Muscle layer of duodenum (tissue), 2 donors: ENCODE measurements around the gene ADGRB2.
A peak's percentile ranks its signal among the peaks of the same experiment; 100 is the strongest.

Source experiments
- H3K27ac ChIP-seq: one replicate; pipeline ENCODE4 v1.7.0; 2013; ENCODE audit warnings: mild to moderate bottlenecking, low read length
- H3K27me3 ChIP-seq: one replicate; pipeline ENCODE4 v1.7.0; 2013; ENCODE audit warnings: low read depth, mild to moderate bottlenecking, control low read depth, low read length
- H3K36me3 ChIP-seq, 2 donors: one replicate each; pipeline ENCODE4 v1.7.0; 2013; ENCODE audit warnings: low read length in 2 of 2, control low read depth in 1 of 2, mild to moderate bottlenecking in 1 of 2; ENCODE audit not compliant: insufficient read depth in 2 of 2, control insufficient read depth in 1 of 2
- H3K4me1 ChIP-seq, 2 donors: one replicate each; pipeline ENCODE4 v1.7.0; 2013; ENCODE audit warnings: low read length in 2 of 2, mild to moderate bottlenecking in 2 of 2, control low read depth in 1 of 2, moderate library complexity in 1 of 2; ENCODE audit not compliant: insufficient read depth in 2 of 2, control insufficient read depth in 1 of 2
- H3K4me3 ChIP-seq, 2 donors: one replicate each; pipeline ENCODE4 v1.7.0; 2013; ENCODE audit warnings: low read length in 2 of 2, low read depth in 1 of 2, mild to moderate bottlenecking in 1 of 2
- H3K9me3 ChIP-seq, 2 donors: one replicate each; pipeline ENCODE4 v1.7.0; 2013; ENCODE audit warnings: low read length in 2 of 2, control low read depth in 1 of 2, mild to moderate bottlenecking in 1 of 2; ENCODE audit not compliant: control insufficient read depth in 1 of 2
- donor health status: healthy.

The ADGRB2 gene

GRCh38 chr1:31768939-31769704 is 5.0 kb upstream of the ADGRB2 start:
- Histone ChIP-seq H3K4me3 (no peak overlapping the region), H3K9me3 (no peaks in the 10 kb centered on the region), H3K27me3 (peaks cover 43% of the 10 kb centered on the region), H3K36me3 (no peaks in the 10 kb centered on the region), H3K4me1 (peaks cover 6 to 31% of the 10 kb centered on the region in 2 donors), H3K27ac (no peak overlapping the region)

- peaks cover 37% of the 10 kb centered on the region for H3K27me3 ChIP-seq
- no peaks in the 10 kb centered on the region for H3K9me3 ChIP-seq
- H3K4me3 ChIP-seq: no peak overlapping the region
- peaks cover 6 to 34% of the 10 kb centered on the region in 2 donors for H3K4me1 ChIP-seq
- H3K27ac ChIP-seq: no peak overlapping the region
- H3K36me3 ChIP-seq: no peaks in the 10 kb centered on the region
These were observed 4.3 kb upstream of the ADGRB2 start for GRCh38 chr1:31768407-31768907.

- H3K27me3 ChIP-seq: peaks cover 34% of the 10 kb centered on the region
- no peak overlapping the region for H3K4me3 ChIP-seq
These were observed 3.1 kb upstream of the ADGRB2 start for GRCh38 chr1:31767225-31767624.

GRCh38 chr1:31765516-31765915 is 1.4 kb upstream of the ADGRB2 start:
- no peaks in the 10 kb centered on the region for H3K9me3 ChIP-seq
- peaks cover 8 to 46% of the 10 kb centered on the region in 2 donors for H3K4me1 ChIP-seq
- no peaks in the 10 kb centered on the region for H3K36me3 ChIP-seq
- no peak overlapping the region for H3K27ac ChIP-seq
- H3K4me3 ChIP-seq: no peak overlapping the region
- H3K27me3 ChIP-seq: peaks cover 31% of the 10 kb centered on the region

More at GRCh38 chr1:31767225-31767624, 3.1 kb upstream of the ADGRB2 start:
- no peak overlapping the region for H3K27ac ChIP-seq
- H3K36me3 ChIP-seq: no peaks in the 10 kb centered on the region
- peaks cover 8 to 36% of the 10 kb centered on the region in 2 donors for H3K4me1 ChIP-seq
- H3K9me3 ChIP-seq: no peaks in the 10 kb centered on the region

- no peak overlapping the region for H3K4me3 ChIP-seq
- no peaks in the 10 kb centered on the region for H3K36me3 ChIP-seq
- no peaks in the 10 kb centered on the region for H3K9me3 ChIP-seq
- H3K27ac ChIP-seq: no peak overlapping the region
- H3K27me3 ChIP-seq: peaks cover 34% of the 10 kb centered on the region
- peaks cover 8 to 48% of the 10 kb centered on the region in 2 donors for H3K4me1 ChIP-seq
These were observed 914 bp upstream of the ADGRB2 start for GRCh38 chr1:31765041-31765467.

- Histone ChIP-seq H3K4me3 (peak overlapping the region; percentile 44 to 70), H3K4me1 (peaks cover 8 to 44% of the 10 kb centered on the region in 2 donors), H3K36me3 (no peaks in the 10 kb centered on the region), H3K27ac (no peak overlapping the region), H3K27me3 (peaks cover 35% of the 10 kb centered on the region), H3K9me3 (no peaks in the 10 kb centered on the region)
These were observed 349 bp downstream of the ADGRB2 start for GRCh38 chr1:31763671-31764311.

- H3K27ac ChIP-seq: no peak overlapping the region
- no peaks in the 10 kb centered on the region for H3K9me3 ChIP-seq
- H3K36me3 ChIP-seq: no peaks in the 10 kb centered on the region
- H3K4me1 ChIP-seq: peaks cover 8 to 44% of the 10 kb centered on the region in 2 donors
- H3K4me3 ChIP-seq: peak overlapping the region; percentile 44 to 70
- peaks cover 35% of the 10 kb centered on the region for H3K27me3 ChIP-seq
These were observed 1.1 kb downstream of the ADGRB2 start for GRCh38 chr1:31762726-31763670.

- Histone ChIP-seq H3K4me3 (peak overlapping the region in 1 of 2 donors; percentile 70), H3K36me3 (no peaks in the 10 kb centered on the region), H3K9me3 (no peaks in the 10 kb centered on the region), H3K27me3 (peaks cover 35% of the 10 kb centered on the region), H3K4me1 (peaks cover 8 to 44% of the 10 kb centered on the region in 2 donors), H3K27ac (no peak overlapping the region)
These were observed 1.8 kb downstream of the ADGRB2 start for GRCh38 chr1:31762323-31762722.

GRCh38 chr1:31761883-31762282 is 2.3 kb downstream of the ADGRB2 start:
- H3K36me3 ChIP-seq: no peaks in the 10 kb centered on the region
- H3K27me3 ChIP-seq: peaks cover 35% of the 10 kb centered on the region
- no peaks in the 10 kb centered on the region for H3K9me3 ChIP-seq
- H3K4me1 ChIP-seq: peaks cover 8 to 44% of the 10 kb centered on the region in 2 donors
- no peak overlapping the region for H3K4me3 ChIP-seq
- no peak overlapping the region for H3K27ac ChIP-seq

GRCh38 chr1:31760471-31761470 is 3.4 kb downstream of the ADGRB2 start:
- H3K9me3 ChIP-seq: no peaks in the 10 kb centered on the region
- no peaks in the 10 kb centered on the region for H3K36me3 ChIP-seq
- H3K27me3 ChIP-seq: peaks cover 30% of the 10 kb centered on the region
- peaks cover 8 to 44% of the 10 kb centered on the region in 2 donors for H3K4me1 ChIP-seq
- H3K27ac ChIP-seq: no peak overlapping the region
- H3K4me3 ChIP-seq: peak overlapping the region; percentile 50 to 78
